ENCODE data around the gene SIK3. TPM values are rescaled to one million over a fixed set of nuclear protein-coding genes. Genes with fewer than 3 reads are reported as not detected.

The SIK3 gene
- total RNA-seq, 1 donor from 2014 or later: 32.9 TPM

DNA sequence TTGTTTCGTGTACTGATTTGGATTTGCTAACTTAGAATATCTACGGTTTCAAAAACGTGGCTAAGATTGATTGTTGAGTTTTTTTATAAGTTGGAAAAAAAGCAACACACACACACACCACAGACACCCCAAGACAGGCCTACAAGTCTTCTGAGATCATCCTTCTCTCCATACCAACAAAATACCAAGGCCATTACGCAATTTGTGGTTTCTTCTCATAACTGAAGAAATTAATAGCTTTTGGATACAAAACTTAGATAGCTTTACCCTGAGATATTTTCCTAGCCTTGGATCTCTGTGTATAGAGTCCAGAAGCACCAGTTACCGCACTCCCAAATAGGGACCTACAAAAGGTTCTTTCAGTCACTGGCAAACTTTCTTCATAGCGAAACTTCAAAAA lies 113.6 kb downstream of the SIK3 start:
- TF ChIP-seq, protein P1, sequence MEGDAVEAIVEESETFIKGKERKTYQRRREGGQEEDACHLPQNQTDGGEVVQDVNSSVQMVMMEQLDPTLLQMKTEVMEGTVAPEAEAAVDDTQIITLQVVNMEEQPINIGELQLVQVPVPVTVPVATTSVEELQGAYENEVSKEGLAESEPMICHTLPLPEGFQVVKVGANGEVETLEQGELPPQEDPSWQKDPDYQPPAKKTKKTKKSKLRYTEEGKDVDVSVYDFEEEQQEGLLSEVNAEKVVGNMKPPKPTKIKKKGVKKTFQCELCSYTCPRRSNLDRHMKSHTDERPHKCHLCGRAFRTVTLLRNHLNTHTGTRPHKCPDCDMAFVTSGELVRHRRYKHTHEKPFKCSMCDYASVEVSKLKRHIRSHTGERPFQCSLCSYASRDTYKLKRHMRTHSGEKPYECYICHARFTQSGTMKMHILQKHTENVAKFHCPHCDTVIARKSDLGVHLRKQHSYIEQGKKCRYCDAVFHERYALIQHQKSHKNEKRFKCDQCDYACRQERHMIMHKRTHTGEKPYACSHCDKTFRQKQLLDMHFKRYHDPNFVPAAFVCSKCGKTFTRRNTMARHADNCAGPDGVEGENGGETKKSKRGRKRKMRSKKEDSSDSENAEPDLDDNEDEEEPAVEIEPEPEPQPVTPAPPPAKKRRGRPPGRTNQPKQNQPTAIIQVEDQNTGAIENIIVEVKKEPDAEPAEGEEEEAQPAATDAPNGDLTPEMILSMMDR (IDR thresholded peaks at IDR 0.05): no peak
- Histone ChIP-seq H3K27ac (peak overlapping the region; percentile 48), H3K4me3 (no peak overlapping the region), H3K9me3 (no peaks in the 10 kb centered on the region), H3K4me1 (peaks cover 64% of the 10 kb centered on the region), H3K27me3 (ENCODE audit: low read depth) (no peaks in the 10 kb centered on the region), H3K36me3 (no peaks in the 10 kb centered on the region)
- DNase-seq: no peak
- intact Hi-C loops (cut with DNase I): no loop called here
- ATAC-seq: peak; percentile 22 to 45

DNA sequence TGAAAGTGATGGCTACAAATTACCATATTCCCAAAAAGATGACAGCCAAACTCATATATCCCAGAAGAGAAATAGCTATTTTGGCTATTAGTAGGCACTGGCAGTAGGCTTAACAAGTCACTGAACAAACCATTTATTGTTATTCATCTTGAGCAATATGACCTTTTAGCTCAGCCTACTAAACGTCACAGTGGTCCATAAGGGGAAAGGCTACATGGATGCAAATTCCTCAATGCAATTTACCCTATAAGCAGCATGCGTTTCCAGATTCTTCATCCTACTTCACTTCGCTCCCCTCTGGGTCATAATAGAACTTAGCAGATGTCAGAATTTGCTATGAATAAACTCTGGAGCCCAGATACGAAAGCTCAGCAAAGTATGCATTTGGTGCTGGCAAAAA lies 114.0 kb downstream of the SIK3 start:
- Histone ChIP-seq H3K27me3 (ENCODE audit: low read depth) (no peaks in the 10 kb centered on the region), H3K9me3 (no peaks in the 10 kb centered on the region), H3K36me3 (no peaks in the 10 kb centered on the region), H3K4me3 (no peak overlapping the region), H3K4me1 (peaks cover 61% of the 10 kb centered on the region), H3K27ac (peak overlapping the region; percentile 48)
- no peak for DNase-seq
- ATAC-seq: no peak
- intact Hi-C loops (cut with DNase I): no loop called here
- TF ChIP-seq, protein P1 (IDR thresholded peaks at IDR 0.05): no peak

DNA sequence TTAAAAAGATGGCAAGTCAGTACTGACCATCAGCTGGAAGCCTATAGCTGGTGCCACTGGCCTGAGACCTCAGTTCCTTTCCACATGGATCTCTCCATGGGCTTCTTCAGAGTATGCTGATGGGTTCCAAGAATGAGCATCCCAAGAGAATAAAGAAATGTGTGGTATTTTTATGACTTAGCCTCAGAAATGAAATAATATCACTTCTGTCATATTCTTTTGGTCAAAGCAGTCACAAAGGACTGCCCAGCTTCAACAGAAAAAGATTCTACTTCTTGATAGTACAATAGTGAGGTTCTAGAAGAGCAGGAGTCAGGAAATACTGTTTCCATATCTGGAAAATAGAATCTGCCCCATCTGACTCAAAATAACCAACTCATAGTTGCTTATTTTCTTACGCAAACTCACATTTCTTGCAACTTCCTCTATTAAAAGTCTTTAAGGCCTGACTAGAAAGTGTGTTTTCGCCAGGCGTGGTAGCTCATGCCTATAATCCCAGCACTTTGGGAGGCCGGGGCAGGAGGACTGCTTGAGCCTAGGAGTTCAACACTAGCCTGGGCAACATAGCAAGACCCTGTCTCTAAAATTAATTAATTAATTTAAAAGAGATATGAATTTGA lies 116.9 kb downstream of the SIK3 start:
- H3K4me1 ChIP-seq: peaks cover 45% of the 10 kb centered on the region
- H3K9me3 ChIP-seq: no peaks in the 10 kb centered on the region
- H3K27me3 ChIP-seq (ENCODE audit: low read depth): no peaks in the 10 kb centered on the region
- TF ChIP-seq, protein P1 (IDR thresholded peaks at IDR 0.05): no peak
- H3K4me3 ChIP-seq: no peak overlapping the region
- DNase-seq: no peak
- intact Hi-C loops (cut with DNase I): no loop called here
- peak in 1 of 2 donors; percentile 33 for ATAC-seq
- H3K36me3 ChIP-seq: no peaks in the 10 kb centered on the region
- H3K27ac ChIP-seq: peak overlapping the region; percentile 42

DNA sequence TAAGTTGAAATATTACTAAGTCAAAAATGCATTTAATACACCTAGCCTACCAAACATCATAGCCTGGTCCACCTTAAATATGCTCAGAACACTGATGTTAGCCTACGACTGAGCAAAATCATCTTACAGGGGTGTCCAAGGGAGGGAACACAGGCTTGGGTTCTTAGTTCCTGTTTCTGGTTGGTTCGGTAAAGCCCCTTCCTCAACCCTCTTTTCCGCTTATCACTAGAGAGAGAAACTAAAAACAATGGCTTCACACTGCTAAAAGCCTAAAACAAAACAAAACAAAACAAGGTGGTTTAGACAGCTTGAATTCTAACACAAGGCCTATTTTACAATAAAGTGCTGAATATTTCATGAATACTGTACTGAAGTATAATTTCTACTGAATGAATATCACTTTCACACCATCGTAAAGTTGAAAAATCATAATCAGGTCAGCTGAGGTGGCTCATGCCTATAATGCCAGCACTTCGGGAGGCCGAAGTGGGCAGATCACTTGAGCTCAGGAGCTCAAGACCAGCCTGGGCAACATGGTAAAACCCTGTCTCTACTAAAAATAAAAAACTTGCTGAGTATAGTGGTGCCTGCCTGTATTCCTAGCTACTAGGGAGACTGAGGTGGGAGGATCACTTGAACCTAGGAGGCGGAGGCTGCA lies 118.0 kb downstream of the SIK3 start:
- no peak overlapping the region for H3K27ac ChIP-seq
- H3K4me3 ChIP-seq: no peak overlapping the region
- H3K9me3 ChIP-seq: no peaks in the 10 kb centered on the region
- ATAC-seq (peak in 1 of 2 donors; percentile 54), DNase-seq (no peak)
- intact Hi-C loops (cut with DNase I): no loop called here
- TF ChIP-seq, protein P1 (IDR thresholded peaks at IDR 0.05): no peak
- peaks cover 34% of the 10 kb centered on the region for H3K4me1 ChIP-seq
- H3K36me3 ChIP-seq: no peaks in the 10 kb centered on the region
- H3K27me3 ChIP-seq (ENCODE audit: low read depth): no peaks in the 10 kb centered on the region

DNA sequence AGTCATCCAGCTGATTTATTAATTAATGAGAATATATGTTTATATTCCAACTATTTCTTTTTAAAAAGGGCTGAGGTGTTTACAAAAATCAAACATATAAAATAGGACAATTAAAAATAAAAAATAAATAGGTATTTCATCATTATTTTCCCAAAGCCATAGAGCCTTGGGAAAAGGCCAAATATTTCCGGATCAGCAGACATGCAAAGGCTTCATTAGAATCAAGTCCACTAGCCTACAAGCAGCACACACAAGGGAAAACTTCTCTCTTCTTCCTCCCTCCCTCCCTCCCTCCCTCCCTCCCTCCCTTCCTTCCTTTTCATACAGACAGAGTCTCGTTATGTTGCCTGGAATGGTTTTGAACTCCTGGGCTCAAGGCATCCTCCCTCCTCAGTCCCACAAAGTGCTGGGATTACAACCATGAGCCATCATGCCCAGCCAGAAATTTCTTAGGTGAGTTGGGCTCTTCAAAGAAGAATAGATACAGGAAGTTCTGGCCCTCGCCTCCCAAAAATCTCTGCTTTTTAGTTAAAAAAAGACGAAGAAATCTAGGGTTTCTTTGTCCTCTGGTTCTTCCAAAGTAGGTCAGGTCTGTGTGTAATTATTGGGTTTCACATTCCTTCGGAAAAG lies 121.2 kb downstream of the SIK3 start:
- no peaks in the 10 kb centered on the region for H3K36me3 ChIP-seq
- H3K4me1 ChIP-seq: peaks cover 23% of the 10 kb centered on the region
- no peak overlapping the region for H3K27ac ChIP-seq
- ATAC-seq (no peak), DNase-seq (no peak)
- no peak overlapping the region for H3K4me3 ChIP-seq
- intact Hi-C loops (cut with DNase I): no loop called here
- TF ChIP-seq, protein P1 (IDR thresholded peaks at IDR 0.05): no peak
- H3K27me3 ChIP-seq (ENCODE audit: low read depth): no peaks in the 10 kb centered on the region
- no peaks in the 10 kb centered on the region for H3K9me3 ChIP-seq

Measured in lower lobe of right lung (tissue), 2 donors.